ENCODE measurements around the gene ERC2.

Gene ERC2

GRCh38 chr3:55801676-55802075 lies 666.6 kb downstream of the ERC2 start:
- H4K91ac ChIP-seq (ENCODE audit: low read depth, low read length): no peak overlapping the region
- no peak overlapping the region for H3K18ac ChIP-seq (ENCODE audit: low read length)
- H3K9ac ChIP-seq (ENCODE audit: low read length): no peak overlapping the region
- no peak overlapping the region for H4K12ac ChIP-seq (ENCODE audit: low read depth, low read length)
- H3K4ac ChIP-seq (ENCODE audit: low read depth, low read length): no peak overlapping the region
- no peak overlapping the region for H2AK5ac ChIP-seq (ENCODE audit: low read length)
- no peak overlapping the region for H3K14ac ChIP-seq (ENCODE audit: low read length)
- no peaks in the 10 kb centered on the region for H3K4me1 ChIP-seq (ENCODE audit: control insufficient read depth in 1 of 2, insufficient read depth in 2 of 2, low read length in 2 of 2)
- no peak overlapping the region for H2BK5ac ChIP-seq (ENCODE audit: low read depth, low read length, poor library complexity)
- H3K79me1 ChIP-seq (ENCODE audit: low read length): no peaks in the 10 kb centered on the region
- no peak overlapping the region for H2BK120ac ChIP-seq (ENCODE audit: insufficient read depth, low read length, poor library complexity)
- no peaks in the 10 kb centered on the region for H3K27me3 ChIP-seq (ENCODE audit: insufficient read depth, low read length)
- no CpG with 5 or more reads among the region's 2 CpGs for WGBS (ENCODE audit: extremely low coverage, insufficient coverage, insufficient read length)
- no peak overlapping the region for H3K23ac ChIP-seq (ENCODE audit: low read length)
- H3K9me3 ChIP-seq (ENCODE audit: insufficient read depth, low read depth, low read length): no peaks in the 10 kb centered on the region
- no peak overlapping the region for H2AFZ ChIP-seq (ENCODE audit: insufficient read depth, low read length, poor library complexity)
- no peak overlapping the region for H3K4me3 ChIP-seq (ENCODE audit: low read depth, low read length)
- H3K79me2 ChIP-seq (ENCODE audit: control insufficient read depth, insufficient read depth, low read length, poor library complexity): no peaks in the 10 kb centered on the region
- H3K4me2 ChIP-seq (ENCODE audit: low read length): no peak overlapping the region
- no peak overlapping the region for H2BK12ac ChIP-seq (ENCODE audit: low read length)
- H3K27ac ChIP-seq (ENCODE audit: low read depth, low read length): no peak overlapping the region
- no peaks in the 10 kb centered on the region for H3K36me3 ChIP-seq (ENCODE audit: control insufficient read depth in 1 of 2, insufficient read depth in 2 of 2, low read length in 2 of 2)
- no peak for DNase-seq
- H4K8ac ChIP-seq (ENCODE audit: low read depth, low read length): no peak overlapping the region

- Histone ChIP-seq H3K27ac (ENCODE audit: low read depth, low read length) (no peak overlapping the region), H3K14ac (ENCODE audit: low read length) (no peak overlapping the region), H3K27me3 (ENCODE audit: insufficient read depth, low read length) (no peaks in the 10 kb centered on the region), H2BK120ac (ENCODE audit: insufficient read depth, low read length, poor library complexity) (no peak overlapping the region), H3K9ac (ENCODE audit: low read length) (no peak overlapping the region), H3K9me3 (ENCODE audit: insufficient read depth, low read depth, low read length) (no peaks in the 10 kb centered on the region), H4K12ac (ENCODE audit: low read depth, low read length) (no peak overlapping the region), H4K91ac (ENCODE audit: low read depth, low read length) (no peak overlapping the region), H2AFZ (ENCODE audit: insufficient read depth, low read length, poor library complexity) (no peak overlapping the region), H3K18ac (ENCODE audit: low read length) (no peak overlapping the region), H3K4me2 (ENCODE audit: low read length) (no peak overlapping the region), H3K23ac (ENCODE audit: low read length) (no peak overlapping the region), H3K4me1 (ENCODE audit: control insufficient read depth in 1 of 2, insufficient read depth in 2 of 2, low read length in 2 of 2) (no peaks in the 10 kb centered on the region), H3K4me3 (ENCODE audit: low read depth, low read length) (no peak overlapping the region), H3K79me1 (ENCODE audit: low read length) (no peaks in the 10 kb centered on the region), H2BK12ac (ENCODE audit: low read length) (no peak overlapping the region), H3K79me2 (ENCODE audit: control insufficient read depth, insufficient read depth, low read length, poor library complexity) (no peaks in the 10 kb centered on the region), H3K4ac (ENCODE audit: low read depth, low read length) (no peak overlapping the region), H2BK5ac (ENCODE audit: low read depth, low read length, poor library complexity) (no peak overlapping the region), H3K36me3 (ENCODE audit: control insufficient read depth in 1 of 2, insufficient read depth in 2 of 2, low read length in 2 of 2) (no peaks in the 10 kb centered on the region), H4K8ac (ENCODE audit: low read depth, low read length) (no peak overlapping the region), H2AK5ac (ENCODE audit: low read length) (no peak overlapping the region)
- WGBS (ENCODE audit: extremely low coverage, insufficient coverage, insufficient read length): no CpG with 5 or more reads among the region's 3 CpGs
- no peak for DNase-seq
Observed at GRCh38 chr3:55801068-55801467, 667.2 kb downstream of the ERC2 start.

- no CpG with 5 or more reads among the region's 1 CpG for WGBS (ENCODE audit: extremely low coverage, insufficient coverage, insufficient read length)
Observed at GRCh38 chr3:55797775-55798174, 670.5 kb downstream of the ERC2 start.

GRCh38 chr3:55797084-55797483 lies 671.2 kb downstream of the ERC2 start:
- Histone ChIP-seq H3K9ac (ENCODE audit: low read length) (no peak overlapping the region), H2BK5ac (ENCODE audit: low read depth, low read length, poor library complexity) (no peak overlapping the region), H3K4me2 (ENCODE audit: low read length) (no peak overlapping the region), H3K27me3 (ENCODE audit: insufficient read depth, low read length) (no peaks in the 10 kb centered on the region), H3K18ac (ENCODE audit: low read length) (no peak overlapping the region), H2AFZ (ENCODE audit: insufficient read depth, low read length, poor library complexity) (no peak overlapping the region), H2BK120ac (ENCODE audit: insufficient read depth, low read length, poor library complexity) (no peak overlapping the region), H3K14ac (ENCODE audit: low read length) (no peak overlapping the region), H3K79me1 (ENCODE audit: low read length) (no peaks in the 10 kb centered on the region), H4K12ac (ENCODE audit: low read depth, low read length) (no peak overlapping the region), H3K4me1 (ENCODE audit: control insufficient read depth in 1 of 2, insufficient read depth in 2 of 2, low read length in 2 of 2) (no peaks in the 10 kb centered on the region), H3K4me3 (ENCODE audit: low read depth, low read length) (no peak overlapping the region), H2BK12ac (ENCODE audit: low read length) (no peak overlapping the region), H3K79me2 (ENCODE audit: control insufficient read depth, insufficient read depth, low read length, poor library complexity) (no peaks in the 10 kb centered on the region), H3K36me3 (ENCODE audit: control insufficient read depth in 1 of 2, insufficient read depth in 2 of 2, low read length in 2 of 2) (no peaks in the 10 kb centered on the region), H3K27ac (ENCODE audit: low read depth, low read length) (no peak overlapping the region), H3K9me3 (ENCODE audit: insufficient read depth, low read depth, low read length) (no peaks in the 10 kb centered on the region), H3K4ac (ENCODE audit: low read depth, low read length) (no peak overlapping the region), H4K8ac (ENCODE audit: low read depth, low read length) (no peak overlapping the region), H2AK5ac (ENCODE audit: low read length) (no peak overlapping the region), H3K23ac (ENCODE audit: low read length) (no peak overlapping the region), H4K91ac (ENCODE audit: low read depth, low read length) (no peak overlapping the region)
- WGBS (ENCODE audit: extremely low coverage, insufficient coverage, insufficient read length): no CpG with 5 or more reads among the region's 1 CpG
- DNase-seq: no peak

More at GRCh38 chr3:55797775-55798174, 670.5 kb downstream of the ERC2 start:
- Histone ChIP-seq H3K27me3 (ENCODE audit: insufficient read depth, low read length) (no peaks in the 10 kb centered on the region), H3K9ac (ENCODE audit: low read length) (no peak overlapping the region), H3K79me1 (ENCODE audit: low read length) (no peaks in the 10 kb centered on the region), H3K27ac (ENCODE audit: low read depth, low read length) (no peak overlapping the region), H2AFZ (ENCODE audit: insufficient read depth, low read length, poor library complexity) (no peak overlapping the region), H3K4me3 (ENCODE audit: low read depth, low read length) (no peak overlapping the region), H3K23ac (ENCODE audit: low read length) (no peak overlapping the region), H4K8ac (ENCODE audit: low read depth, low read length) (no peak overlapping the region), H3K14ac (ENCODE audit: low read length) (no peak overlapping the region), H3K4me1 (ENCODE audit: control insufficient read depth in 1 of 2, insufficient read depth in 2 of 2, low read length in 2 of 2) (no peaks in the 10 kb centered on the region), H4K91ac (ENCODE audit: low read depth, low read length) (no peak overlapping the region), H3K18ac (ENCODE audit: low read length) (no peak overlapping the region), H2BK5ac (ENCODE audit: low read depth, low read length, poor library complexity) (no peak overlapping the region), H2BK120ac (ENCODE audit: insufficient read depth, low read length, poor library complexity) (no peak overlapping the region), H2AK5ac (ENCODE audit: low read length) (no peak overlapping the region), H3K4me2 (ENCODE audit: low read length) (no peak overlapping the region), H3K79me2 (ENCODE audit: control insufficient read depth, insufficient read depth, low read length, poor library complexity) (no peaks in the 10 kb centered on the region), H3K4ac (ENCODE audit: low read depth, low read length) (no peak overlapping the region), H3K9me3 (ENCODE audit: insufficient read depth, low read depth, low read length) (no peaks in the 10 kb centered on the region), H3K36me3 (ENCODE audit: control insufficient read depth in 1 of 2, insufficient read depth in 2 of 2, low read length in 2 of 2) (no peaks in the 10 kb centered on the region), H2BK12ac (ENCODE audit: low read length) (no peak overlapping the region), H4K12ac (ENCODE audit: low read depth, low read length) (no peak overlapping the region)
- no peak for DNase-seq
